CD4-positive, alpha-beta T cell treated with Interleukin-6 for 4 hours (primary cell): ENCODE data around the gene RAB11FIP3.
"Not testable (repeated sequence)": the region's sequence is repeated elsewhere in the genome, so short reads cannot be mapped to it uniquely, and the experiment has no call there.

Experiments
- DNase-seq: peaks from one replicate; pipeline ENCODE4 v3.0.0-alpha.2; 2020; ENCODE audit warnings: mixed read lengths

Gene RAB11FIP3

DNA sequence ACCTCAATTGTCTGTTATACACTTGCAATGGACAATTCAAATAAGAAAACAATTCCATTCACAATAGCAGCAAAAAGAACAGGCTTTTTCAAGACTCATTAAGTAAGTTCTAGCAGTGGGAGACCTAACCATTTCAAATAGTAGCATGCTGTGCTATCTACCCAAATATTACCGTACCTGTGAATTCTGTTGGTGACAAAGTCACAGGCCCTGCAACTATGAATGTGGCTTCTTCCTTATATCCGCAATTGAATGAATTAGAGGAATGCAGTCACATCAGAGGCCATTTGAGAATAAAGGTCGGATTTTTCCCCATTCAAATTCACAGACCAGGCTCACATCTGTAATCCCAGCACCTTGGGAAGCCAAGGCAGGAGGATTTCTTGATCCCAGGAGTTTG is 29.2 kb upstream of the RAB11FIP3 start:
- no peak for DNase-seq

DNA sequence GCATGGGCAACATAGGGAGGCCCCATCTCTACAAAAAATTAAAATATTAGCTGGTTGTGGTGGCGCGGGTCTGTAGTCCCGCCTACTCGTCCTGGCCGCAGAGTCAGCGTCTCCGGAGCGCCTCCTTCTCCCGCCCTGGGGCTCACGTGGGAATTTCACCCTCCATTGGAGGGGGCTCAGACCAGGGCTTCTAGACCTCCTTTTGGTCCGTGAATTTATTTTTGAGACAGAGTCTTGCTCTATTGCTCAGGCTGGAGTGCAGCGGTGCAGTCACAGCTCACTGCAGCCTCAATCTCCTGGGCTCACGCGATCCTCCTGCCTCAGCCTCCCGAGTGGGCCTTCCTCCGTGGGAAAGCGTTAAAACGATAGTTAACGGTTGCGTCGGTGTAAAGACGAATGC is 28.8 kb upstream of the RAB11FIP3 start:
- DNase-seq = peak; percentile 20

DNA sequence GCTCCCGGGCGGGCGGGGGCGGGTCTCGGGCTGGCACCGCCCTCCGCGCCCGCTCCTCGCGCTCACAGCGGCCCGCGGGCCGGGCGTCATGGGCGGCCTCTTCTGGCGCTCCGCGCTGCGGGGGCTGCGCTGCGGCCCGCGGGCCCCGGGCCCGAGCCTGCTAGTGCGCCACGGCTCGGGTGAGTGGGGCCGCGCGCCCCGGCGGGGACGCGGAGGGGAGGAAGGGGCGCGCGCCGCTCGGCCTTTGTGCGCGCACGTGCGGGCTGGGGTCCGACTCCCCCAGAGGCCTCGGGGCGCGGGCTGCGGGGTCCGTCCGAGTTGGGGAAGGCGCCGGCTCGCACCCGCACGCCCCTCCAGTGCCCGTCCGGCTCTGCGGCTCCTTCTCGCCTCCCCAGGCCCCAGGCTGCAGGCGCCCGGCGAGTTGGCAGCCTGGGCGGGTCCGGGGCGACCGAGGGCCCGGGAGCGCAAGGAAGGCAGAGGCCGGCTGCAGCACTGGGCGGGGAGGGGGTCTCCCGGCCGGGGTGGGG is 28.3 kb upstream of the RAB11FIP3 start, which contains the start of gene NME4:
NME4 (plus strand) TSS at position 65 of the 527 bp plus-strand sequence; CDS start at position 89, 24 bp downstream.
- peak; percentile 51 for DNase-seq

DNA sequence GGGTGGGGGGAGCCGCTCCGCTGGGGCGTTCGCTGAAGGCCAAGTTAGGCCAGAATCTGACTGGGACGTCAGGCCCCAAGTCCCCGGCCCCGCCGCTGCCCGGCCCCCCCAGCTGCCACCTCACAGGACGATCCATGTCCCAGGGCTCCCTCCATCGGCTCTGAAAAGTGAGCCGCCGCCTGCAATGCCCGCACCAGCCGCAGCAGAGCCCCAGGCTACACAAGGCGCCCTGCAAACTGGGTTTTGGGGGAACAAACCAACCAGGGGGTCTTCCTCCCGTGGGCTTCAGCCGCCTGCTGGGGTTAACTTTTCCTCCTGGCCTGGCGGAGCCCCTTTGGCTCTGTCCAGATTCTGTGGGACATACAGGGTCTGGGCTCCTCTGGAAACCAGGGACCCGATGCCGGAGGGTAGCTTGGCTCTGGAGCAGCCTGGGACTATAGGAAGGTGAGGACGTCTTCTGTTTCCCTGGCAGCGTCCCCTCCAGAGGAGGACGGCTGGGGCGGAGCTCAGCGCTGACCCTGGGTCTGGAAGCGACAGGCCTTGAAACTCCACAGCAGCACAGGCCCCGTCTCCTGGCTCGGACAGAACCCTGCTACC is 27.6 kb upstream of the RAB11FIP3 start:
- peak; percentile 34 for DNase-seq

DNA sequence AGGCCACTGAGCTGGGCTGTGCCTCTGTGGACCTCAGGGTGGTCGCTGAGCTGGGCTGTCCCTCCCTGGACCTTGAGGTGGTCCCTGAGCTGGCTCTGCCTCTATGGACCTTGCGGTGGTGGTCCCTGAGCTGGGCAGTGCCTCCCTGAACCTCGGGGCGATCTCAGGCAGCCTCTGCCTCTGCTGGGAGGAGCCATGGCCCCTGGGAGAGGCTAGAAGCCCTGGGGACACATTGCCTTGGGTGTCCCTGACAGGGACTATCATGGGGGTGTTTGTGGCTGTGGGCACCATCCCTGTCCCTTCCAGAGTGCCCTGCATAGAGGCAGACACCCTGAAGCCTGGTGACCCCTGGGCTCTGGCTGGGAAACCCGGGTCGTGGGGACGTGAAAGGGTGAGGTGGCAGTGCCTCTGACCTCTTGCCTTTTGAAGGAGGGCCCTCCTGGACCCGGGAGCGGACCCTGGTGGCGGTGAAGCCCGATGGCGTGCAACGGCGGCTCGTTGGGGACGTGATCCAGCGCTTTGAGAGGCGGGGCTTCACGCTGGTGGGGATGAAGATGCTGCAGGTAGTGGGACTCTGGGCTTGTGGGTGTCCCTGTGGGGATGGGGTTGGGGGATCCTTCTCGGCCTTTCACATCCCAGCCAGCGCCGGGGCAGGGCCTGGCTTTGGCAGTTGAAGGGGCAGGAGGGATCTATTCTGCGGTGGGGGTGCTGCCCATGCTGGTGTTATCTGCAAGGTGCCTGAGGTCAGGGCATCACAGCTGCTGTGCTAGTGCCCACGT is 26.7 kb upstream of the RAB11FIP3 start:
- DNase-seq = no peak

DNA sequence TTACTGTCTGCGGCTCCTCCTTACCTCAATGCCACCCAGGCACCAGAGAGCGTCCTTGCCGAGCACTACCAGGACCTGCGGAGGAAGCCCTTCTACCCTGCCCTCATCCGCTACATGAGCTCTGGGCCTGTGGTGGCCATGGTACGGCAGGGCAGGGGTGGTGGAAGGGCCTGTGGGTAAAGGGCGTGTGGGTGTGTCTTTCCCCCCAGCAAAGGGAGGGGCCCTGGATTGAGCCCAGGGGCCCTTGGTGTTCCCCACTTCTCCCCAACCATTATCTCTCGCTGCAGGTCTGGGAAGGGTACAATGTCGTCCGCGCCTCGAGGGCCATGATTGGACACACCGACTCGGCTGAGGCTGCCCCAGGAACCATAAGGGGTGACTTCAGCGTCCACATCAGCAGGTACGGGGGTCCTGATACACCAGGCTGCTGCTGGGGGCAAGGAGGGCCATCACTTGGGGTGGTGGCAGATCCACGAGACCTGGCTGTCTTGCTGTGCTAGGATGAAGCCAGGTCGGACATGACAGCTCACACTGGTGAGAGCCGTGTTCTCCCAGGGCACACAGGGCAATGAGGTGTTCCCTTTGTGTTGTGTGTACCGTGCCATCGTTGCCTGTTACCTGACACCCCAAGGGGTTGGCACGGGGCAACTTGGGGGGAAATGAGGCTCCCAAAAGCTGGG is 26.0 kb upstream of the RAB11FIP3 start:
- DNase-seq = no peak

DNA sequence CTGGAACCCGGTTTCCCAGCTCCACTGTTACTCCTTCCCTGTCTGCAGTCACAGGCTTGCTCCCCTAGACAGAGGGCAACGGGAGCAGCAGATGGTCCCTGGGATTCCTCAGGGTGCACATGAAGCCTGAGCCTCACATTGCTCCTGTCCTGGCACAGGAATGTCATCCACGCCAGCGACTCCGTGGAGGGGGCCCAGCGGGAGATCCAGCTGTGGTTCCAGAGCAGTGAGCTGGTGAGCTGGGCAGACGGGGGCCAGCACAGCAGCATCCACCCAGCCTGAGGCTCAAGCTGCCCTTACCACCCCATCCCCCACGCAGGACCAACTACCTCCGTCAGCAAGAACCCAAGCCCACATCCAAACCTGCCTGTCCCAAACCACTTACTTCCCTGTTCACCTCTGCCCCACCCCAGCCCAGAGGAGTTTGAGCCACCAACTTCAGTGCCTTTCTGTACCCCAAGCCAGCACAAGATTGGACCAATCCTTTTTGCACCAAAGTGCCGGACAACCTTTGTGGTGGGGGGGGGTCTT is 25.3 kb upstream of the RAB11FIP3 start:
- DNase-seq = no peak

DNA sequence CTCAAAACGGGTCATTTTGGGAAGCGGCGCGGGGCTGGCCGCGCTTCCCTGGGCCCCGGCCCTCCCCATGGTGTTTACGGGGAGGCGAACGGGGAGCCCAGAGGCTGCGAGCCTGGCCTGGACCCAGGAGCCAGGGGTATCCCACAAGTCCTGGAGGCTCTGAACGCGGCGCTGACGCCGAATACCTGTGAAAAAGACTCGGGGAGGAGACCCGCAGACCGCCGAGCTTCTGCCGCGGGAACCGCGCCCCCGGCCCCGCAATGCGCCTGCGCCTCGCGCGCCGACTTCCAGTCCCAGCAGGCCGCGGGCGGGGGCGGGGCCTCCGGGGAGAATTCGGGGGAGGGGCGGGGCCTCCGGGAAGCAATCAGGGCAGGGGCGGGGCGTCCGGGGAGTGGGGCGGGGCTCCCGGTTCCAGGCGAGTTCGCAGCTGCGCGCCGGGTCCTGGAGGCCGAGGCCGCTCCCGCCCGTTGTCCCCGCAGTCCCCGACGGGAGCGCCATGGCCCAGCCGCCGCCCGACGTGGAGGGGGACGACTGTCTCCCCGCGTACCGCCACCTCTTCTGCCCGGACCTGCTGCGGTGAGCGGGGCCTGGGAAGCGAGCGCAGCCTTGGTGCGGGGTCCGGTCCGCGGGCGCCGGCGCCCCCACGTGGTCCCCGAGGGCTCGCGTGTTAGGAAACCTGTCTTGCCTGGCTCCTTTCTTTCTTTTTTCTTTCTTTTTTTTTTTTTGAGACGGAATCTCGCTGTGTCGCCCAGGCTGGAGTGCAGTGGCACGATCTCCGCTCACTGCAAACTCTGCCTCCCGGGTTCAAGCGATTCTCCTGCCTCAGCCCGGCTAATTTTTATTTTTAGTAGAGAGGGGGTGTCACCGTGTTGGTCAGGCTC is 23.7 kb upstream of the RAB11FIP3 start, which contains the start of gene DECR2:
DECR2 (plus strand) TSS at position 418 of the 881 bp plus-strand sequence; CDS start at position 497, 79 bp downstream.
- DNase-seq = peak; percentile 99

DNA sequence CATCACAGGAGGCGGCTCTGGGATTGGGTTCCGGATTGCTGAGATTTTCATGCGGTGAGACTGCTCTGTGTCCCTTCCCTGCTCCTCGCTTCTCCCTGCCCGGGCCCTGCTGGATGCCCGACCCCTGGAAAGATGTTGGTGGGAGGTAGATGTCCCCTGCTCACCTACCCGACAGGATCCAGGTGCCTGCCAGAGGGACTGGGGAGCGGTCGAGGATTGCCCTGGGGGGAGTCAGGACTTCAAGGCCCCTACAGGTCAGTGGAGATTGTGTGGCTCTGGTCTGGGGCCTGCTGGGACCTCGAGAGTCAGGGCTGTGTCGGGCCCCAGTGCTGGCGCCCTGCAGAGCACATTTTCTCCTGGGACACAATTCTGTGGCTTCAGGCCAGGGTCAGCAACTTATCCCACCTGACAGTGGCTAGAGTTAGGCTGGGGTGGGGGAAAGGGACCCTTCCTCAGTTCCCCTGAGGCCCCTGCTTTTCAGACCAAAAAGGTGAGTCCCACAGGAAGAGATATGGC is 20.4 kb upstream of the RAB11FIP3 start:
- DNase-seq = no peak

DNA sequence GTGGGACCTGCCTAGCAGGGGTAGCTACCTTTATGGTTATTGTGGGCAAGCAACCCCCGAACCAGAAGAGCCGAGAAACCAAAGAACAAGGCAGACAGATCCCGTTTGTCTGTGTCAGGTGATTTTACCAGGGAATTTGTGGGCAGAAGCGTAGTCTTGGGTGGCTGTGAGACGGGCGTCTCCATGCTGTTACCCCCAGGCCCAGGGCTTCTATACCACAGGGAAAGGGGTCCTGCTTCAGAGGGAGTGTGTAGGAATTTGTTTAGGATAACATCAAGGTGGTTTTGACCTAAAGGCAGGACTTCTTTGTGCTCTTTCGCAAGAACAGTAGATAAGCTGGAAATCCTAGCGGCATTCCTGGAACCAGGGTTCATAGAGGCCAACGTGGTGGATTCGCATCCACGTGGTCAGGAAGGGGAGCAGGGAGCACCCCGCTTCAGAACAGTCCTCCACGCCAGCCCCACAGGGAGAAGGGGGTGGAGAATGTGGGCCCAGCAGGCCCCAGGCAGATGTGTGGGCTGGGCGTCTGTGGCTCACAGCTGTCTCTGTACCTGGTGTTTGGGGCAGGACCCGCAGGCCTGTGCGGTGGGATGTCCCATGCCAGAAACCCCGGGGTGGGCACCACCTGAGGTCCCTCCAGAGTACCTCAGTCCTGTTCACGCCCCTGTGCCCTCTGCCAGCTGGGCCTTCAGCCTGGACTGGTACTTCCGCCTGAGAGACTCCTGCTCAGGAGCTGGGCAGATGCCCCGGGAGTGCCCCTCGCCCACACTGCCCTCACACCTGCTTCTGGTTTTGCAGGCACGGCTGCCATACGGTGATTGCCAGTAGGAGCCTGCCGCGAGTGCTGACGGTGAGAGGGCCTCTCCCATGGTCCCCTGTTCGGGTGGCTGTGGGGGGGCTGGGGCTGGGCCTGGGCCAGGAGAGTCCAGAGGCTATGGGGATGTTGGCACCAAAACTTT is 19.6 kb upstream of the RAB11FIP3 start:
- no peak for DNase-seq

DNA sequence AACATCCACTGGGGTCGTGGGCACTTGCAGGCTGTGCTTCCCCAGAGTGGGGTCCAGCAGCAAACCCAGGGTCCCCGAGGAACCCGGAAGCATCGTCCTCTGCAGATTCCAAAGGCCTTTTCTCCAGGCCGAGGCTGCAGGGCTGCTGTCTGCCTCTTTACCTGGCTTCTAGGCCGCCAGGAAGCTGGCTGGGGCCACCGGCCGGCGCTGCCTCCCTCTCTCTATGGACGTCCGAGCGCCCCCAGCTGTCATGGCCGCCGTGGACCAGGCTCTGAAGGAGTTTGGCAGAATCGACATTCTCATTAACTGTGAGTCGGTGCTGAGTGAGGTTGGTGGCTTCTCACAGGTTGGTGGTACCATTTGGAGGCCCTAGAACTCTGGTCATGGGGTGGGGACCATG is 18.2 kb upstream of the RAB11FIP3 start:
- no peak for DNase-seq

DNA sequence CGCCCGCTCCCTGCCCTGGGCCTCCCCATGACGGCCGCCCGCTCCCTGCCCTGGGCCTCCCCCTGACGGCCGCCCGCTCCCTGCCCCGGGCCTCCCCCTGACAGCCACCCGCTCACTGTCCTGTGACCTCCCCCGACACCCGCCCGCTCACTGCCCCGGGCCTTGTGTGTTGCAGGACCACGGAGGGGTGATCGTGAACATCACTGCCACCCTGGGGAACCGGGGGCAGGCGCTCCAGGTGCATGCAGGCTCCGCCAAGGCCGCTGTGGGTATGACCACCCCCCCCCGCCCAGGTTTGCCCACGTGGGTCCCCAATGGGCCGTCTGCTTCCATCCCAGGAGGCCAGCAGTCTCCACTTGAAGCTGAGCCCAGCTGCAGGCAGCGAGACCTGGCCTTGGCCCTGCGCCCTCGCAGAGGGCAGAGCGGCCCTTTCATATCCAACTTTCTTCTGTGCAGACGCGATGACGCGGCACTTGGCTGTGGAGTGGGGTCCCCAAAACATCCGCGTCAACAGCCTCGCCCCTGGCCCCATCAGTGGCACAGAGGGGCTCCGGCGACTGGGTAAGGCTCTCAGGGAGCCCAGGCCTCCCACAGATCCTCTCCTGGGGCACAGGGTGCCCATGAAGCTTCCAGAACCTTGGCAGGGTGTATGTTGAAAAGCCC is 14.8 kb upstream of the RAB11FIP3 start:
- no peak for DNase-seq

DNA sequence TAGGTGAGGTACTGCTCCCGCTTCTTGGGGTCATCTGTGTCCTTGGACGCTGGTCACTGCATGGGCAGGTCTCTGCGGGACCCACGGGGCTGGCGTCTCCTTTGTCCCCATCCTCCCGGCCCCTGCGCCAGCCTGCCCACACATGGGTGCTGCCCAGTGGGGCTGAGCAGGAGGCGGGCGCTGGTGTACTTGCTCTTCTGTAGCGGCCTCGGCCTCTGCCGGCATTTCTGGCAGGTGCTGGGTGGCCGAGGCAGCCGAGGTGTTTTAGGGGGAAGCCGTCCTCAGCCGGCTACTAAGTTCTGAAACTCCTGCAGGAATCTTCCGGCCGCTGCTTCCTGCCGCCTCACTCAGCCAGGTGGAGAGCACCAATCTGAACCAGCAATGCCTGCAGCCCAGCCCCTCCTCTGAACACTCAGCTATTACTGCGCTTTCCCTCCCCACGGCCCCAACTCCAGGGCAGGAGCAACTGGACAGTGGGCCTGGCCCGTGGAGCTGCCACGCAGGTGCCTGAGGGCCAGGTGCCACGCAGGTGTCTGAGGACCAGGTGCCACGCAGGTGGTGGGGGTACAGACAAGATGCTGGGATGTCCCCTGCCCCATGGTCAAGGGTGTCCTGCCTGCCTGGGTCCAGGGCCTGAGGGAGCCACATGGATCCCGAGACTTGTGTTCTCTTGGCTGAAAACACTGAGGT is 13.7 kb upstream of the RAB11FIP3 start:
- DNase-seq = no peak

DNA sequence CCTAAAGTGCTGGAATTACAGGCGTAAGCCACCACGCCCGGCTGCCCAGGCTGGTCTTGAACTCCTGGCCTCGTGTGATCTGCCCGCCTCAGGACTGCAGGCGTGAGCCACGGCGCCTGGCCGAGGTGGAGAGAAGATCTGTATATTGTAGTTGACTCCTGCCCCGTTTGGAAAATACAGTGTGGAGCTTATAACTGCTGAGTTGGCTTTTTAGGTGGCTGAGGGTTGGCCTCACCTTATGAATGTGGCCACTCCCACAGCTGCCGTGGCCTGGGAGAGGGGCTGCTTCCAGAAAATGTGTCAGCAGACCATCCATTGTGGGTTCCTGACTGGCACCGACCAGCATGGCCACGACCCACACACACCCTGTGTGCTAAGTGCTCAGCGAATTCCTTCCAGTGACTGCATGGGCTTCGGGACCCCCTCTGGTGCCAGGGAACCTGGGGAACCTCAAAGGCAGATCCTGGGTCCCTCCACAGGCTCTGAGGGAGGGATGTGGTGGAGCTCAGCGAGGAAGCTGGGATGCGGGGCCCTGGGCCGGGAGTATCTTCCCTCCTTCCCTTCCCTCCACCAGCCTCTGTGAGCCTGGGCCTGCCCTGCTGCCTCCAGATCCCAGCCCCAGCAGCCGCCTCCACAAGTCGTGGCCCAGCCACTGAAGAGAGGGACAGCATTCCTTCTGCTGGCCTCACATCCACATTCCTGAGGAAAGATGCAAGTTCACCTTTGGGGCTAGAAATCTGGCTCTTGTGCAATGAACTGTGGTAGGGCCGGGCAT is 10.9 kb upstream of the RAB11FIP3 start:
- no peak for DNase-seq

DNA sequence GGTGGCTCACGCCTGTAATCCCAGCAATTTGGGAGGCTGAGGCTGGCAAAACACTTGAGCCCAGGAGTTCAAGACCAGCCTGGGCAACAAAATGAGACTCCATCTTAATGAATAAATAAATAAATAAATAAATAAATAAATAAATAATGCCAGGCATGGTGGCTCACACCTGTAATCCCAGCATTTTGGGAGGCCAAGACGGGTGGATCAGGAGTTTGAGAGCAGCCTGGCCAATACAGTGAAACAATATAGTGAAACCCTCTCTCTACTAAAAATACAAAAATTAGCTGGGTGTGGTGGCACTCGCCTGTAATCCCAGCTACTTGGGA is 10.3 kb upstream of the RAB11FIP3 start:
- DNase-seq = not testable (repeated sequence)

DNA sequence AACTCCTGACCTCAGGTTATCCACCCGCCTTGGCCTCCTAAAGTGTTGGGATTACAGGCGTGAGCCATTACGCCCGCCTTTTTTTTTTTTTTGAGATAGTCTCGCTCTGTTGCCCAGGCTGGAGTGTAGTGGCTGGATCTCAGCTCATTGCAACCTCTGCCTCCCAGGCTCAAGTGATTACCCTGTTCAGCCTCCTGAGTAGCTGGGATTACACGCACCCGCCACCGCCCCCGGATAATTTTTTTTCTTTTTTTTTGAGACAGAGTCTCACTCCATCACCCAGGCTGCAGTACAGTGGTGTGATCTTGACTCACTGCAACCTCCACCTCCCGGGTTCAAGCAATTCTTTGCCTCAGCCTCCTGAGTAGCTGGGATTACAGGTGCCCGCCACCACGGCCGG is 3.3 kb upstream of the RAB11FIP3 start:
- not testable (repeated sequence) for DNase-seq

DNA sequence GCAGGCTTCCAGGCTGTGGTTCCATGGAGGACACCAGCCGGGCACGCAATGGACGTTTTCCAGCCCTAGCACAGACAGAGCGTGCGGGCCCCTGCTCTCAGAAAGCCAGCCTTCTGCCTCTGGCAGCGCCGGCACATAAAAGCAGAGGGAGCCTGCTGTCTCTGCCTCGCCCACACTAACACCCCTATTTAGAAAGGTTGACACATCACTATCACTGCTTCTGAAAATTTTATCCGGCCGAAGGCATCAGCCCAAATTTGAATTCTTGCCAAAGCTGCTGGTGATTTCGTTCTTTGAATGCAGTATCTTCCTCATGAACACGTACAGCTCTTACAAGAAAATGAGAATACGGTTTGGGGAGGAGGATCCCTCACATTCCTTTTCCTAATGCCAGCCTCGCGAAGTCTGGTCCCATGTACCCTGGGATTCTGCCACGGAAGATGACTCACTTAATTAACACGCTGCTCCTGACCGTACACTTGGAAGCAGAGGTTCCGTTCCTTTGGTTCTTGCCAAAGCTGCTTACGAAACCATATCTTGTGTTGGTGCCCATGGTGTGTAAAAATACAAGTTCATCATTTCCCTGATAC is 1.3 kb upstream of the RAB11FIP3 start:
- DNase-seq = no peak

DNA sequence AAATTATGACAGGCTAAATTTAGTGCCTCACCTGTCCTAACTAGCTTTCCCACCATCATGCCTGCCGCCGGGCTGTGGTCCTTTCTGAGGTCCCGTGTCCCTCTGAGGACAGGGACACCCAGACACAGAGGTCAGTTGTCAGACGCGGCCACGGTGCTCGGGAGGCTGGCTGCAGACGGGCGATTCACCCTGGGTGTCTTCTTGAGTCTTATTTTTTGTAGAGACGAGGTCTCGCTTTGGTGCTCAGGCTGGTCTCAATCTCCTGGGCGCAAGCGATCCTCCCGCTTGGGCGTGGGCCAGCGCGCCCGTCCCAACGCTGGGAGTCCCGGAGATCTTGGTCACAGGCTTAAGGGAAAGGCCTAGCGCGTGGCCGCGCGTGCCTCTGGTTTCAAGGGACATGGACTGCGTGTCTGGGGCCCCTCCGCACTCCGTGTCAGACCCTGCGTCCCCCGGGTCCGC is 797 bp upstream of the RAB11FIP3 start:
- no peak for DNase-seq
